BLaER1 treated with 17β-estradiol and CSF1 and Interleukin-3, amounts not matched to agents 10 nM and 100 nM (cell line): Measurements from ENCODE around the gene COMMD1.
A peak's percentile ranks its signal among the peaks of the same experiment; 100 is the strongest.

Experiments used
- H3K27ac ChIP-seq, 11 experiments: shearing (Covaris generic); formaldehyde crosslinking; 2 replicates each; pipeline ENCODE4 v1.8.1; 2022
- H3K27me3 ChIP-seq, 11 experiments: shearing (Covaris generic); formaldehyde crosslinking; 2 replicates each; pipeline ENCODE4 v1.8.1; 2022
- H3K36me3 ChIP-seq, 11 experiments: shearing (Covaris generic); formaldehyde crosslinking; 2 replicates each; pipeline ENCODE4 v1.8.1; 2022
- H3K4me1 ChIP-seq, 10 experiments: shearing (Covaris generic); formaldehyde crosslinking; 2 replicates each; pipeline ENCODE4 v1.8.1; 2022
- H3K4me2 ChIP-seq, 11 experiments: shearing (Covaris generic); formaldehyde crosslinking; 2 replicates each; pipeline ENCODE4 v1.8.1; 2022
- H3K4me3 ChIP-seq, 10 experiments: shearing (Covaris generic); formaldehyde crosslinking; 2 replicates each; pipeline ENCODE4 v1.8.1; 2022
- H3K9ac ChIP-seq, 11 experiments: shearing (Covaris generic); formaldehyde crosslinking; 2 replicates each; pipeline ENCODE4 v1.8.1; 2022
- H3K9me3 ChIP-seq, 11 experiments: shearing (Covaris generic); formaldehyde crosslinking; replicated peaks in 1 of 11; 2 replicates each; pipeline ENCODE4 v1.8.1; 2022
- H4K20me1 ChIP-seq, 11 experiments: shearing (Covaris generic); formaldehyde crosslinking; 2 replicates each; pipeline ENCODE4 v1.8.1; 2022
- Cebpa-rat ChIP-seq, 11 experiments: shearing (Covaris generic); IDR thresholded peaks; 2 replicates each; pipeline ENCODE4 v1.8.1; 2022

The COMMD1 gene

DNA sequence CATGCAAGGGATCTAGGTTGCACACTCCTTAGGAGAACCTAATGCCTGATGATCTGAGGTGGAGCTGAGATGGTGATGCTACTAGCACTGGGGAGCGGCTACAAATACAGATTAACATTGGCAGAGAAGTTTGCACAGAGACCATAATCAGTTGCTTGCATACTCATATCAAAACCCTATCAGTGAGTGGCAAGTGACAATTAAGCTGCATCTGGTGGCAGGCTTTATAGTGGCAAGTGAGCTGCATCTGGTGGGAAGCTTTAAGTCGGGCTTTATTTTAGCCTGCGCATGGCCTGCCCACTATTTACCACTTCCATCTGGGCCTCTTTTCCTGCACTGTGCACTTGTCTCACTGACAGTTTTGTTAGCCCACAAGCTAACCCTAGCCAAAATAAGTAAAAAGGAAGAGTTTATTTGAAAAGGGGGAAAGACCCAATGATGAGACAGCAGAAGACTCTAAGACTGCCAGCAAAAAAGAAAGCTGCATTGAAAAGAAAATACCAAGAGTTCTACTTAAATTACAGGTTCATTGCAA lies 149.5 kb downstream of the COMMD1 start:
- no peaks in the 10 kb centered on the region for H4K20me1 ChIP-seq
- no peak for TF ChIP-seq Cebpa-rat (IDR thresholded peaks at IDR 0.05)
- H3K9ac ChIP-seq: no peak overlapping the region
- H3K36me3 ChIP-seq: no peaks in the 10 kb centered on the region
- no peak overlapping the region for H3K4me2 ChIP-seq
- no peak overlapping the region for H3K4me3 ChIP-seq
- H3K27me3 ChIP-seq: no peaks in the 10 kb centered on the region
- peaks cover 0 to 10% (median 0%) of the 10 kb centered on the region in 10 experiments; a peak in 2 of 20 replicates for H3K4me1 ChIP-seq
- H3K9me3 ChIP-seq: peaks cover 0 to 12% (median 0%) of the 10 kb centered on the region in 11 experiments; a peak in 2 of 22 replicates
- H3K27ac ChIP-seq: no peak overlapping the region

- Histone ChIP-seq H3K4me2 (no peak overlapping the region), H3K27me3 (no peaks in the 10 kb centered on the region), H4K20me1 (no peaks in the 10 kb centered on the region), H3K4me1 (peaks cover 0 to 2% (median 0%) of the 10 kb centered on the region in 10 experiments; a peak in 2 of 20 replicates), H3K9ac (no peak overlapping the region), H3K4me3 (no peak overlapping the region), H3K36me3 (no peaks in the 10 kb centered on the region), H3K9me3 (peaks cover 0 to 12% (median 0%) of the 10 kb centered on the region in 11 experiments; a peak in 3 of 22 replicates), H3K27ac (no peak overlapping the region)
- no peak for TF ChIP-seq Cebpa-rat (IDR thresholded peaks at IDR 0.05)
These were observed 150.4 kb downstream of the COMMD1 start for GRCh38 chr2:62055724-62056336.

DNA sequence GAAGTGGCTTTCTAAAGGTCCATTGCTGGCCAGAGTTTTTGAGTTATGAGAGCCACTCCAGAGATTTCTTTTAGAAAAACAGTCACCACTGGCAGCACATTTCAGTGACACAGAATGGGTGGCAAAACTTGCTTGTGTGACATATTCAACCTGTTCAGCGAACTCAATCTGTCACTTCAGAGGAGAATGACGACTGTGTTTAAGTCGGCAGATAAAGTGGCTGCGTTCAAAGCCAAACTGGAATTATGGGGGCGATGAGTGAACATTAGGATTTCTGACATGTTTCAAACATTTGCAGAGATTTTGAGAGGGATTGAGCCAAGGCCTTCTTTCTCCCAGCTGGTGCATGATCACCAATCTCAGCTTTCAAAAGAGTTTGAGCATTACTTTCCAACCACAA lies 150.9 kb downstream of the COMMD1 start:
- no peak overlapping the region for H3K4me2 ChIP-seq
- TF ChIP-seq Cebpa-rat (IDR thresholded peaks at IDR 0.05): no peak
- no peak overlapping the region for H3K9ac ChIP-seq
- no peaks in the 10 kb centered on the region for H4K20me1 ChIP-seq
- H3K36me3 ChIP-seq: no peaks in the 10 kb centered on the region
- no peaks in the 10 kb centered on the region for H3K4me1 ChIP-seq
- peaks cover 0 to 12% (median 2%) of the 10 kb centered on the region in 11 experiments; a peak in 3 of 22 replicates for H3K9me3 ChIP-seq
- H3K4me3 ChIP-seq: no peak overlapping the region
- no peaks in the 10 kb centered on the region for H3K27me3 ChIP-seq
- no peak overlapping the region for H3K27ac ChIP-seq

DNA sequence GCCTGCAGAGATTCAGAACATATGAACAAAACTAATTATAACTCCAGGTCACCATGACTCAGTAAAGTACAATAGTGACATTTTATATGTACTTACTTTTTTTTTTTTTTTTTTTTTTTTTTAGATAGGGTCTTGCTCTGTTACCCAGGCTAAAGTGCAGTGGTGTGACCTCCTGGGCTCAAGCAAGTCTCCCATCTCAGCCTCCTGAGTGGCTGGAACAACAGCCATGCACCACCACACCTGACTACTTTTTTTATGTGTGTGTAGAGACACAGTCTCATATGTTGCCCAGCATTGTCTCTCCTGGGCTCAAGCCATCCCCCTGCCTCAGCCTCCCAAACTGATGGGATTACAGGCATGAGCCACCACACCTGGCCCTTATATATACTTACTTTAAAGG lies 159.8 kb downstream of the COMMD1 start:
- TF ChIP-seq Cebpa-rat (IDR thresholded peaks at IDR 0.05): no peak
- Histone ChIP-seq H3K27me3 (no peaks in the 10 kb centered on the region), H3K27ac (no peak overlapping the region), H3K36me3 (peaks cover 0 to 24% (median 11%) of the 10 kb centered on the region in 11 experiments; a peak in 13 of 22 replicates), H3K4me2 (no peak overlapping the region), H3K4me1 (peaks cover 0 to 8% (median 0%) of the 10 kb centered on the region in 10 experiments; a peak in 1 of 20 replicates), H4K20me1 (no peaks in the 10 kb centered on the region), H3K4me3 (no peak overlapping the region), H3K9ac (no peak overlapping the region), H3K9me3 (peaks cover 20 to 54% (median 35%) of the 10 kb centered on the region in 11 experiments)

- Histone ChIP-seq H3K4me2 (no peak overlapping the region), H3K36me3 (peaks cover 10 to 44% (median 25%) of the 10 kb centered on the region in 11 experiments), H3K4me3 (no peak overlapping the region), H3K9ac (no peak overlapping the region), H3K4me1 (no peaks in the 10 kb centered on the region), H3K27ac (no peak overlapping the region), H3K9me3 (peaks cover 46 to 75% (median 56%) of the 10 kb centered on the region in 11 experiments), H4K20me1 (no peaks in the 10 kb centered on the region), H3K27me3 (no peaks in the 10 kb centered on the region)
- TF ChIP-seq Cebpa-rat (IDR thresholded peaks at IDR 0.05): no peak
These were observed 165.7 kb downstream of the COMMD1 start for GRCh38 chr2:62071126-62071598.

GRCh38 chr2:62071760-62072680 lies 166.5 kb downstream of the COMMD1 start:
- H3K36me3 ChIP-seq: peaks cover 10 to 44% (median 25%) of the 10 kb centered on the region in 11 experiments
- no peak overlapping the region for H3K27ac ChIP-seq
- no peaks in the 10 kb centered on the region for H4K20me1 ChIP-seq
- no peak overlapping the region for H3K4me2 ChIP-seq
- peaks cover 3 to 7% (median 5%) of the 10 kb centered on the region in 10 experiments; a peak in 13 of 20 replicates for H3K4me1 ChIP-seq
- H3K4me3 ChIP-seq: peak overlapping the region in 3 of 10 experiments; percentile 6 to 31 (median 25); a peak in 4 of 20 replicates
- no peak overlapping the region for H3K9ac ChIP-seq
- peaks cover 44 to 74% (median 51%) of the 10 kb centered on the region in 11 experiments for H3K9me3 ChIP-seq
- no peaks in the 10 kb centered on the region for H3K27me3 ChIP-seq
- no peak for TF ChIP-seq Cebpa-rat (IDR thresholded peaks at IDR 0.05)

DNA sequence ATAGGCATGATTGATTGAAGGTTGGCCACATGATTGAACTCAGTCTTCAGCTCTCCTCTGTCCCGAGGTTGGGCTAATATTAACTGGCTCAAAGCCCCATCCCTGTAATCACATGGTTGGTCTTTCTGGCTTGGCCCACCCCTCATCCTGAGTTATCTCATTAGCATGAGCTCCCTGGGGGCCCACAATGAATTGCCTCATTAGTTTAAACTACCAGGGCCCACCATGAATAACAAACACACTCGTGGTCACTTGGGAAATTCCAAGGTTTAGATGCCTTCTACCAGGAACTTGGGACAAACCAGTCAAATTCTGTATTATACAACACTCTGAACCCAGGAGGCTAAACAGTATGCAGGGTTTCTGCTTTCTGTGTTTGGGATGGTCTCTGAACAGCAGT lies 168.8 kb downstream of the COMMD1 start:
- H3K9me3 ChIP-seq: peaks cover 33 to 67% (median 43%) of the 10 kb centered on the region in 11 experiments
- H3K4me1 ChIP-seq: peaks cover 4 to 13% (median 8%) of the 10 kb centered on the region in 10 experiments; a peak in 14 of 20 replicates
- no peak for TF ChIP-seq Cebpa-rat (IDR thresholded peaks at IDR 0.05)
- no peak overlapping the region for H3K4me3 ChIP-seq
- no peak overlapping the region for H3K9ac ChIP-seq
- H4K20me1 ChIP-seq: no peaks in the 10 kb centered on the region
- H3K27ac ChIP-seq: no peak overlapping the region
- no peaks in the 10 kb centered on the region for H3K27me3 ChIP-seq
- no peak overlapping the region for H3K4me2 ChIP-seq
- H3K36me3 ChIP-seq: peaks cover 10 to 36% (median 23%) of the 10 kb centered on the region in 11 experiments

DNA sequence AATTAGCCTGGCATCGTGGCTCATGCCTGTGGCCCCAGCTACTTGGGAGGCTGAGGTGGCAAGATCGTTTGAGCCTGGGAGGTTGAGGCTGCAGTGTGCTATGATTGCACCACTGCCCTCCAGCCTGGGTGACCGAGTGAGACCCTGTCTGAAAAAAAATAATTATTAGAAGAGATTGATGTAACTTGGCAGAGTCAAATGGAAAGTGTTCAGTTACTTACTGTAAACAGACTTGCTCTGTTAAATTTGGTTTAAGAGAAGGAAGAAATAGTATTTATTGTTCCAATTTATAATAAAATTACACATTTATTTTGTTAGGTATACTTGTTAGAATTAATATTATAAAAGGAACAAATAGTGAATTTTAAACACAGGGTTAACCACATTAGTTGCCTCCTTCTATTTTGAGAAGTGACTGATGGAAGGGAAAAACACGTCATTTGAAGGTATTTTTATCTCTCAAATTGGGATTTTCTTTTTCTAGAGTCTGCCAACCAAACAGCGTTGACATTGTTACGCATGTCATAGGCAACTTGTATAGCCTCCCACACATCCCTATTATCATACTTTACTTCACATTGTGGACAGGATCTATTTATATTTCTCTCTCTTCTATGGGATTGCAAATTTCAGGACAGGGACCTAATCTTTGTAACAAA lies 171.6 kb downstream of the COMMD1 start:
- Histone ChIP-seq H3K9me3 (peaks cover 18 to 42% (median 24%) of the 10 kb centered on the region in 11 experiments), H4K20me1 (no peaks in the 10 kb centered on the region), H3K27ac (no peak overlapping the region), H3K36me3 (peaks cover 8 to 21% (median 11%) of the 10 kb centered on the region in 11 experiments), H3K9ac (no peak overlapping the region), H3K4me2 (peak overlapping the region in 8 of 11 experiments; percentile 7 to 49 (median 22); a peak in 10 of 22 replicates), H3K4me1 (peaks cover 4 to 13% (median 8%) of the 10 kb centered on the region in 10 experiments; a peak in 14 of 20 replicates), H3K27me3 (no peaks in the 10 kb centered on the region), H3K4me3 (no peak overlapping the region)
- TF ChIP-seq Cebpa-rat (IDR thresholded peaks at IDR 0.05): no peak
